LNCAP (cell line): ENCODE measurements around the gene CPXM1.

Experiments used
- CTCF ChIP-seq: fragments of 450-650 bp; IDR thresholded peaks from 2 replicates; pipeline ENCODE4 v1.5.1; 2017; ENCODE audit warnings: mild to moderate bottlenecking

CPXM1 gene

GRCh38 chr20:2833761-2834160, 33.3 kb upstream of the CPXM1 start:
- no peak for TF ChIP-seq CTCF

- no peak for TF ChIP-seq CTCF
Observed at GRCh38 chr20:2829376-2829775, 28.9 kb upstream of the CPXM1 start.

GRCh38 chr20:2826655-2827054, 26.2 kb upstream of the CPXM1 start:
- TF ChIP-seq CTCF, result no peak

GRCh38 chr20:2825761-2826160, 25.3 kb upstream of the CPXM1 start:
- no peak for TF ChIP-seq CTCF

- TF ChIP-seq CTCF, result no peak
Observed at GRCh38 chr20:2822073-2822472, 21.6 kb upstream of the CPXM1 start.

- no peak for TF ChIP-seq CTCF
Observed at GRCh38 chr20:2820896-2821869, 20.8 kb upstream of the CPXM1 start.

- TF ChIP-seq CTCF, result no peak
Observed at GRCh38 chr20:2820084-2820895, 19.9 kb upstream of the CPXM1 start.
